Muscle of arm (tissue), 12 donors: ENCODE data around the gene MYT1. TPM values are rescaled to one million over a fixed set of nuclear protein-coding genes. Genes with fewer than 3 reads are reported as not detected.
"Not testable (repeated sequence)": the region's sequence is repeated elsewhere in the genome, so short reads cannot be mapped to it uniquely, and the experiment has no call there.

Experiments used
- DNase-seq: peaks from one replicate; pipeline ENCODE4 v3.0.0-alpha.2; 2013
- polyA plus RNA-seq, 12 donors: library from polyadenylated mRNA; unstranded; fragments of 120-200 nt; gene quantifications; one replicate each; pipeline ENCODE4 v1.2.1, GENCODE V29; 2013; ENCODE audit not compliant: insufficient read length in 12 of 12

MYT1 gene
- polyA plus RNA-seq, 12 donors, result 0.04 to 0.32 (median 0.11) TPM; not detected in 2

DNA sequence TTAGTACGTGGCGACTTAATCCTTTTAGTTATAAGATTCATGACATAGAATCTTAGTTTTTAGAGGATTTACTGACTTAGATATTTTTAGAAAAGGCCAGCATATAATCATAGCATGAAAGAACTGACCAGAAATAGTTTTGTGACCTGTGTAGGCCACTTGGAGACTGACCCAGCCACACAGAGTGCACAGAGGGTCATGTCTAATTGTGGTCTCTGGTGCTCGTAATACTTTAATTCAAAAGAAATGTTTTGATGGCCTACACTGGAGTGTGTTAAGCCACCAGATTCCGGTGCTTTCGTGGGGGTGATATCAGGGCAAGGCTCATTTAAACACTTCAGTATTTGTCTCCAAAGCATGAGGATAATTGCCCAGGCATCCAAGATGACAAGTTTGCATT, 102.7 kb downstream of the MYT1 start:
- DNase-seq, result no peak

DNA sequence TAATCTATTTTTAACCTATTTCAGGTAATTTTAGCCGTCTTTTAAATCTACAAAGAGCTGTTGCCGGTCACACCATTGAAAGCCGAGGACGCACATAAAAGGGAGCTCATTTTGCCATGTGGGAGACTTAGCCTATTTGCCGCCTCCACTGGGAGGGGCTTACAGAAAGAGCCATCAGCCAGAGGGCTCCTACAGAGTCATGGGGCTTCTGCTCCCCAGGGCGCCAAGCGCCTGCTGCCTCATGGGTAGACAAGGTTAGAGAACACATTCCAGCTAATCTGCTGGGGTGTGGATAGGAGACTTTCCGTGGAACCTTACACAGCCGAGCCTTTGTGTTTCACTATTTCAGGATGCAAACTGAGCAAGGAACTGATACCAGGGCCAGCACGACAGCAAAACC, 103.9 kb downstream of the MYT1 start:
- no peak for DNase-seq

GRCh38 chr20:64269604-64270411, 105.6 kb downstream of the MYT1 start:
- DNase-seq, result no peak

DNA sequence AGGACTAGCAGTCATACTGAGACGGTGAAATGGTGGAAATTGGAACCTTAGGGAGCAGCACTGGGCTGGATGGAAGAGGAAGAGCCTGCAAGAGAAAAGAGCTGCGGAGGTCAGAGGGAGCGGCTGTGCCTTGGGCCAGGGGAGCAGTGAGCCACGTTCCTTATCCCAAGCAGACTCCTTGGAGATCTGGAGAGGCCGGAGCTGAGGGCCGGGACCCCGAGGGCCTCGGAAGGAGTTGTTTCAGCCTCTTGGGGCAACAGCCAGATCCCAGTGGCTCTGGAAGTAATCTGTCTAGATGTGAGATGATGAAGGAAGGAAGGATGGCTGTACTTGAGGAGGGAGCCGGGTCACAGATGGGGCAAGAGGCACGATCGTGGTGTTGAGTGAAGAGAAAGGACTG, 107.4 kb downstream of the MYT1 start:
- DNase-seq, result no peak

DNA sequence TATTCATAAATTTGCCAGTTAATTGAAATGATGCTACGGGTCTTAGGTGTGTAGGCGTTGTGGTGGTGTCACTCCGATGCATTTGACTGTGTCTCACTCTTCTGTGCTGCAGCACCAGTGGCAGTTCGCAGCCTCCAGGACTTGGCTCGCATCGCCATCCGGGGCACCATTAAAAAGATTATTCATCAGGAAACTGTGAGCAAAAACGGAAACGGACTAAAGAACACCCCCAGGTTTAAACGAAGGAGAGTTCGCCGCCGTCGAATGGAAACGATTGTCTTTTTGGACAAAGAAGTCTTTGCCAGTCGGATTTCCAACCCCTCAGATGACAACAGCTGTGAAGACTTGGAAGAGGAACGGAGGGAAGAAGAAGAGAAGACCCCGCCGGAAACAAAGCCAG, 108.9 kb downstream of the MYT1 start:
- DNase-seq, result no peak

- DNase-seq, result no peak
Measured at GRCh38 chr20:64276817-64277216, 112.6 kb downstream of the MYT1 start.

DNA sequence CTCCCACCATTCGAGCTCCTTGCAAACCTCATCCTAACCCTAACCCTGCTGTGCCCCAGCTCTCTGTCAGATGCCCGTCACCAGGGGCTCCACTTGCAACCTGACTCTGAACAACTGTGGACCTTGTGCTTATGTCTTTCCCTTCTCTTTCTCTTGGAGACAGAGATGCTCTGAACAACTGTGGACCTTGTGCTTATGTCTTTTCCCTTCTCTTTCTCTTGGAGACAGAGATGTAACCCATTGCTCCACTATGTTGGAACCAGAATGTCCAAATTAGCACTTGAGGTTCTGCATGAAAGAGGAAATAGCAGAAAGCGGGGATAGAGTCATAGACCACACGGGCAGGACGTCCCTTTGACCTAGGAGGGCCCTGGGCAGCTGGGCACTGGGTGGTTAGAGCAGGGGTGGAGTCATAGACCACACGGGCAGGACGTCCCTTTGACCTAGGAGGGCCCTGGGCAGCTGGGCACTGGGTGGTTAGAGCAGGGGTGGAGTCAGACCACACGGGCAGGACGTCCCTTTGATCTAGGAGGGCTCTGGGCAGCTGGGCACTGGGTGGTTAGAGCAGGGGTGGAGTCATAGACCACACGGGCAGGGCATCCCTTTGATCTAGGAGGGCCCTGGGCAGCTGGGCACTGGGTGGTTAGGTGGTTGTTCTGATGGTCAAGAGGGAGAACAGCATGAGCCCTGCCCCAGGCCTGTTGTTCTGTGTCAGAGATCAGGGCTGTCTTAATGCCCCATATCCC, 113.5 kb downstream of the MYT1 start:
- no peak for DNase-seq

GRCh38 chr20:64278317-64278681, 114.0 kb downstream of the MYT1 start:
- DNase-seq, result no peak

DNA sequence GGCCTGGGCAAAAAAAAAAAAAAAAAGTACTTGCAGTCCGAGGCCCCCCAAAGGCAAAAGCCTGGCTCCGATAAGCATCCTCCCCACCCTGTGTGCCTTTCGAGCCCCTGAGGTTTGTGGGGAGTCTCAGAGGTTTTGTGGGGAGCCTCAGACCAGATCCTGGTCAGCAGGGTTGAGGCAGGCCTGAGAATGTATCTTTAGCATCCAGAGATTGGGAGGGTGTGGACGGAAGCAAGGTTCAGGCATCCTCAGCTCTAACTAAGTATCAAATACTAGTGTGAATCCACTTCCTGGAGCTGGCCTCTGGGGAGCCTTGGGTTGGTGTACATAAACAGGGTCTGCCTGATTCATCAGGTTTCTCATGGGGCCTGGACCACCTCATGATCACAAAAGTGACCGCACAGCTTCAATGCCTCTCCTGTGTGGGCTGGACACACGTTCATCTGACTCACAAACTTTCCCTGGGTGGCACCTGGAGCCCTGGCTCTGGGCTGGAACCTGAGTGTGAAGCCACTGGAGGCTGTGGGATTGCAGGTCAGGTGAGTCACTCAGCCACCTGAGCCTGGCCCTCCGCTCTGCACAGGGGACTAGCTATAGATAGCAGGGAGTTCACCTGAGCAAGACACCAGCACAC, 115.7 kb downstream of the MYT1 start:
- DNase-seq, result no peak

DNA sequence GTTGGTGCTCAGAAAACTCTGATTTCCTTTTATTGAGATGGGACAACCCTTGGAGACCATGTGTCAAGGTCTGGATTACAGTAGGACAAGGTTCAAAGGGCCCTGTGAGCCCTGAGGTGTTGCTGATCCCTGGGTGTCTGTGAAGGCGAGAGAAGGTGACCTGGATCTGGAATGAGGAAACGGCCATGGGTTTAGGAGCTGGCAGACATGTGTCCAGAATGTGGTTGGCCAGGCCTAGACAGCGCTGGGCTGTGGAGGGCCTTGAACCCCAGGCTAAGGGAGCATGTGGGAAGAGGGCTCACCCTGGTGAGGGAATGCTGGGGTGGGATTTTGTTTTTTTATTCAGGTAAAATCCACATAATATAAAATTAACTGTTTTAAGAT, 116.2 kb downstream of the MYT1 start:
- no peak for DNase-seq

GRCh38 chr20:64283646-64284045, 119.4 kb downstream of the MYT1 start:
- no peak for DNase-seq

DNA sequence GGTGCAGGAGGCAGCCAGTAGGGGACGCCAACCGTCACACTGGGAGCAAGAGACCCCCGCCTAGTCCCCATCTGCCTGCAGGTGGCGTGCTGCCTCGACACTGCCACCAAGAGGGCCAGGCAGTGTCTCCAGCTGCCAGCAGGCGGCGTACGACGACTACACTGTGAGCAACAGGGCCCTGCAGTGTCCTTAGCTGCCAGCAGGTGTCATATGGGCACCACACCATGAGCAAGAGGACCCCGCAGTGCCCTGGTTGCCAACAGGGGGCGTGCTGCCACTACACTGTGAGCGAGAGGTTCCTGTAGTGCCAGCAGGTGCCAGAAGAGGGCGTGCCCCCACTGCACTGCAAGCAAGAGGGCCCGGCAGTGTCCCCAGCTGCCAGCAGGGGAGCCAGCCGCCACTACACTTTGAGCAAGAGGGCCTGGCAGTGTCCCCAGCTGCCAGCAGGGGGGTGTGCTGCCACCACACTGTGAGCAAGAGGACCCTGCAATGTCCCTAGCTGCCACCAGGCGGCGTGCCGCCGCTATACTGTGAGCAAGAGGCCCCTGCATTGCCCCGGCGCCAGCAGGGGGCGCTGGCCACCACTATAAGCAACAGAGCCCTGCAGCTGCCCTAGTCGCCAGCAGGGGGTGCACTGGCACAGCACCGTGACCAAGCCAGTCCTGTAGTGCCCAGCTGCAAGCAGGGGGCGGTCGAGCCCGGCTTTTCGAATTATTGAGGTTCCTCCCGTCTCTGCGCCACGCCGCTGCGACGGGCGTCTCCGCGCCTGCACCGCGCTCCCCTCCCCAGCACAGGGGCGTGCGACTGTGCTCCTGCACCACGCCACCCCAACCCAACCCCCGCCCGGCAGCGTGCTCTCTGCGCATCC, 121.6 kb downstream of the MYT1 start:
- DNase-seq, result not testable (repeated sequence)

DNA sequence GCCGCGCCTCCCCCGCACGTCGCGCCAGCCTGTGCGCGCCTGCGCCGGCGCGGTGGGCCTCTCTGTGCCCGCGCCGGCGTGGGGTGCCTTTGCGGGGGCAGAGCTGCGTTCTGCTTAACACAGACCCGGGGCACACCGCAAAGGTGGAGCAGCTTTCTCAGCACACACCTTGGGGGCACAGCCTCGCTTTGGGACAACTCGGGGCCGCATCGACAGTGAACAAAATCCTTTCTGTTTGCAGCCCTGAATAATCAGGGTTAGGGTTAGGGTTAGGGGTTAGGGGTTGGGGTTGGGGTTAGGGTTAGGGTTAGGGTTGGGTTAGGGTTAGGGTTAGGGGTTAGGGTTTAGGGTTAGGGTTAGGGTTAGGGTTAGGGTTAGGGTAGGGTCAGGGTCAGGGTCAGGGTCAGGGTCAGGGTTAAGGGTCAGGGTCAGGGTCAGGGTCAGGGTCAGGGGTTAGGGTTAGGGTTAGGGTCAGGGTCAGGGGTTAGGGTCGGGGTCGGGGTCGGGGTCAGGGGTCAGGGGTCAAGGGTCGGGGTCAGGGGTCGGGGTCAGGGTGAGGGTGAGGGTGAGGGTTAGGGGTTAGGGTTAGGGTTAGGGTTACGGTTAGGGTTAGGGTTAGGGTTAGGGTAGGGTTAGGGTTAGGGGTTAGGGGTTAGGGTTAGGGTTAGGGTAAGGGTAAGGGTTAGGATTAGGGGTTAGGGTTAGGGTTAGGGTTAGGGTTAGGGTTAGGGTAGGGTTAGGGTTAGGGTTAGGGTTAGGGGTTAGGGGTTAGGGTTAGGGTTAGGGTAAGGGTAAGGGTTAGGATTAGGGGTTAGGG, 122.4 kb downstream of the MYT1 start:
- DNase-seq, result not testable (repeated sequence)

GRCh38 chr20:64287264-64287590, 123.0 kb downstream of the MYT1 start:
- DNase-seq, result not testable (repeated sequence)

Other genes with a start within 250 kb of the MYT1 start
- 10 to 100 TPM in 11 of 12 donors, not detected in 1; 30.4 to 59.8 (median 44.2) TPM for gene UCKL1, start 208.0 kb upstream of the MYT1 start, polyA plus RNA-seq
- 10 to 100 TPM in 11 of 12 donors, not detected in 1; 17.8 to 29.2 (median 22.5) TPM for gene ZNF512B, start 194.5 kb upstream of the MYT1 start, polyA plus RNA-seq
- gene SAMD10, start 184.8 kb upstream of the MYT1 start, polyA plus RNA-seq, result 1 to 10 TPM in 11 of 12 donors, not detected in 1; 1.8 to 9.9 (median 2.5) TPM
- gene PRPF6, start 183.3 kb upstream of the MYT1 start, polyA plus RNA-seq, result 10 to 100 TPM in 11 of 12 donors, not detected in 1; 39.8 to 62.5 (median 50.7) TPM
- 1 to 10 TPM in 3 of 12 donors, under 1 TPM in 8, not detected in 1; 0.50 to 4.1 (median 0.78) TPM for gene C20orf204, start 128.3 kb upstream of the MYT1 start, polyA plus RNA-seq
- gene SOX18, start 114.8 kb upstream of the MYT1 start, polyA plus RNA-seq, result 10 to 100 TPM in 4 of 12 donors, 1 to 10 TPM in 7, not detected in 1; 5.8 to 19.3 (median 7.9) TPM
- gene TCEA2, start 101.3 kb upstream of the MYT1 start, polyA plus RNA-seq, result 10 to 100 TPM in 11 of 12 donors, not detected in 1; 35.5 to 59.2 (median 42.4) TPM
- gene RGS19, start 84.9 kb upstream of the MYT1 start, polyA plus RNA-seq, result 10 to 100 TPM in 2 of 12 donors, 1 to 10 TPM in 9, not detected in 1; 3.9 to 19.6 (median 5.0) TPM
- 1 to 10 TPM in 5 of 12 donors, under 1 TPM in 5, not detected in 2; 0.82 to 1.5 (median 1.0) TPM for gene OPRL1, start 84.4 kb upstream of the MYT1 start, polyA plus RNA-seq
- under 1 TPM in 4 of 12 donors, not detected in 8; 0.16 to 0.44 (median 0.25) TPM for gene LKAAEAR1, start 80.1 kb upstream of the MYT1 start, polyA plus RNA-seq
- not detected for gene NPBWR2, start 56.9 kb upstream of the MYT1 start, polyA plus RNA-seq
- gene PCMTD2, start 91.3 kb downstream of the MYT1 start, polyA plus RNA-seq, result 100 to 1,000 TPM in 1 of 12 donors, 10 to 100 TPM in 10, not detected in 1; 52.1 to 123 (median 80.1) TPM